Measurements from ENCODE around the gene NLRC4.

DNA sequence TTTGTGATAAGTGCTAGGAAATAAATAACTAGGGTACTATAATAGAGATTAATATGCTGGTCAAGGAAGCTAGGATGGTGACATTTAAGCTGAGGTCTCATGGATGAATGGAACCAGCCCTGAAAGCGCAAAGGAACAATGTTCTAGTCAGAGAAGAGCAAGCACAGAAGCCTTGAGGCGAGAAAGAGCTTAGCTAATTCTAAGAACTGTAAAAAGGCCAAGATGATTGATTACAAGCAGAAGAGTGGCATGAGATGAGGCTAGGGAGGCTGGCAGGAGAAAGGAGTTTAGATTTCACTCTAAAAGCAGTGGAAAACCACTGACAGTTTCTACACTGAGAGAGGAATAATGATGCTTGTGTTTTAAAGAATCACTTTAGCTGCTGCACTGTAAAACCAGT, 9.6 kb upstream of the NLRC4 start:
- TF ChIP-seq, protein P1, sequence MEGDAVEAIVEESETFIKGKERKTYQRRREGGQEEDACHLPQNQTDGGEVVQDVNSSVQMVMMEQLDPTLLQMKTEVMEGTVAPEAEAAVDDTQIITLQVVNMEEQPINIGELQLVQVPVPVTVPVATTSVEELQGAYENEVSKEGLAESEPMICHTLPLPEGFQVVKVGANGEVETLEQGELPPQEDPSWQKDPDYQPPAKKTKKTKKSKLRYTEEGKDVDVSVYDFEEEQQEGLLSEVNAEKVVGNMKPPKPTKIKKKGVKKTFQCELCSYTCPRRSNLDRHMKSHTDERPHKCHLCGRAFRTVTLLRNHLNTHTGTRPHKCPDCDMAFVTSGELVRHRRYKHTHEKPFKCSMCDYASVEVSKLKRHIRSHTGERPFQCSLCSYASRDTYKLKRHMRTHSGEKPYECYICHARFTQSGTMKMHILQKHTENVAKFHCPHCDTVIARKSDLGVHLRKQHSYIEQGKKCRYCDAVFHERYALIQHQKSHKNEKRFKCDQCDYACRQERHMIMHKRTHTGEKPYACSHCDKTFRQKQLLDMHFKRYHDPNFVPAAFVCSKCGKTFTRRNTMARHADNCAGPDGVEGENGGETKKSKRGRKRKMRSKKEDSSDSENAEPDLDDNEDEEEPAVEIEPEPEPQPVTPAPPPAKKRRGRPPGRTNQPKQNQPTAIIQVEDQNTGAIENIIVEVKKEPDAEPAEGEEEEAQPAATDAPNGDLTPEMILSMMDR (IDR thresholded peaks at IDR 0.05), result no peak
- no peak for TF ChIP-seq POLR2A (IDR thresholded peaks at IDR 0.05)

All from right lobe of liver (tissue), 4 donors.